Kidney tubule cell (primary cell): ENCODE results near the gene CRY2.

Experiments
- DNase-seq: peaks from one replicate; pipeline ENCODE4 v3.0.0-alpha.2; 2018; ENCODE audit warnings: low spot score

CRY2 gene

DNA sequence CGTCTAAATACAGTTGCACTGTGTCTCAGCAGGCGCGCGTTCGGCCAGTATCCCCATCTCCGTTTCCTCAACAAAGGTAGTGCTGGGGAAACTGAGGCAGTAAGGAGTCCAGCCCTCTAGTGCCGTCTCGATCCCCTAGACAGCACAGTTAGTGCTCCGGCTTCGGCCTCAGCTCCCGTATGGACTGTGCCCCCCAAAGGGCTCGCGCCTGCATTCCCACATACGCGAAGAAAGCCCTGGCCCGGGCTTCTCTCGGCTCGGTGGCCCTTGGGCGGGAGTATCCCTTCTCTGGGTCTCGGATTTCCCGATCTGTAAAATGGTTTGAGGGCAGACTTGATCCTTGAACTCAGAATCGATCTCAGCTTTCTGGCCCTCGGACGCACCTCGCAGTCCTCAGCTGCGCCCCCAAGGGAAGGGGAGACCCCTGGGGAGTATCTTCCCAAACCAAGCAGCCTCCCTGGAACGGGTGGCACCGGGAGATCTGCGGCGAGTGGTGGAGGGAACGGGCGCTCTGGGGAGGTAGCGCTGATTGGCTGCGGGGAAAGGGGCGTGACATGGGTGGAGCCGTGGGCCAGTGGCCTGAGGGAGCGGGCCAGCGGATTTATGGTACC is 71.2 kb downstream of the CRY2 start:
- peak; percentile 70 for DNase-seq

DNA sequence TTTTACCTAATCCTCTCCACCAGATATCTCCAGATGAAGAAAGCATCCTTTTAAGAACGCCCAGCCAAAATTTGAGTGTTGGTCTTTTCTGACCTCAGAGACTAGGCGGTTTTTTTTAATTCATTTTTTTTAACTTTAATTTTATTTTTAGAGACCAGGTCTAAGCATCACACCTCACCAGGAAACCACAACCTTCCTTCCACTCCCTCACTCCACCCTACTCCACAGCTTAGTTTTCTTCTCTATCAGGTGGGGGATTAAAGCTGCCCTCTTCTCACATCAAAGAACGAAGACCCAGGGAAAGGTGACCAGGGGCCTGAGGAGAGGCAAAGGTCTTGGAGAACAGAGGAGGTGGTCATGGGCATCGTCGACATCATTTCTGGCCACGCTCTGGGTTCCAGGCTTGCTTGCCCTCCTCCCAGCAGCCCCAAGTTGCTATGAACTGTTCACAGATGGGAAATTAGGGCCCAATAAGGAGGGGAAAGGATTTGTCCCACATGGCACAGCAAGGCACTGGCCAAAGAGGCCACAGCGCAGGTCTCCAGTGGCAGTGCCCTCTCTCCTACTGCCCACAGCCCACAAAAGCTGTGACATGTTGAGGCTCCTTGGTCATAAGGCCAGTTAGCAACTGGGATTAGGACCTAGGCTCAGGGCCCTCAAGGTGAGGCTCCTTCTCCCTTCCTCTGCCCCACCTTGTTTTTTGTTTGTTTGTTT is 71.8 kb downstream of the CRY2 start:
- DNase-seq = no peak

DNA sequence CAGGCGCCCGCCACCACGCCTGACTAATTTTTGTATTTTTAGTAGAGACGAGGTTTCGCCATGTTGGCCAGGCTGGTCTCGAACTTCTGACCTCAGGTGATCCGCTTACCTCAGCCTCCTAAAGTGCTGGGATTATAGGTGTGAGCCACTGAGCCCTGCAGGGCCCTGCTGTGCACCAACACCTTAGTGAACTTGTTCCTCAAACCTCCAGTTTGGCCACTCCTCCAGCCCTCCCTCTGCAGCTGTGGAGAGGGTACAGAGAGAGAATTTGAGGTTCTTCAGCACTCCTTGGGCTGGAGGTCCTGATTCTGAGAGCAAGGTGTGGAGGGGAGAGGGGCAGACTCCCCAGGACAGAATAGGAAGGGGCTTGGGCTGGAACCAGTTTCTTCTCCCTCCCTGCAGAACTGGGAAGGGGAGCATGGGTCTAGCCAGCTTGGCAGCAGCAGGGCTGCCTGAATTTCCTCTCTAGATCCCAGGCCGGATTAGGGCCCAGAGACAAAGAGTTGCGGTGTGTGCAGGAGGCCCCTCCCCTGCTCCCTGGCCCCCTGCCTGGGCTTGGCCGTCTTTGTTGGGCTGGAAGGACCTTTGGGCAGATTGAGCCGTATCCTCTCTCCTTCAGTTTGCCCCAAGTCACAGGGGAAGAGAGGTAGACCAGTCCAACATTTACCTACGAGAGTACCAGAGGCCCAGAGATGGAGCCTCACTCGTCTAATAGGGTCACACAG is 72.7 kb downstream of the CRY2 start:
- DNase-seq = no peak

DNA sequence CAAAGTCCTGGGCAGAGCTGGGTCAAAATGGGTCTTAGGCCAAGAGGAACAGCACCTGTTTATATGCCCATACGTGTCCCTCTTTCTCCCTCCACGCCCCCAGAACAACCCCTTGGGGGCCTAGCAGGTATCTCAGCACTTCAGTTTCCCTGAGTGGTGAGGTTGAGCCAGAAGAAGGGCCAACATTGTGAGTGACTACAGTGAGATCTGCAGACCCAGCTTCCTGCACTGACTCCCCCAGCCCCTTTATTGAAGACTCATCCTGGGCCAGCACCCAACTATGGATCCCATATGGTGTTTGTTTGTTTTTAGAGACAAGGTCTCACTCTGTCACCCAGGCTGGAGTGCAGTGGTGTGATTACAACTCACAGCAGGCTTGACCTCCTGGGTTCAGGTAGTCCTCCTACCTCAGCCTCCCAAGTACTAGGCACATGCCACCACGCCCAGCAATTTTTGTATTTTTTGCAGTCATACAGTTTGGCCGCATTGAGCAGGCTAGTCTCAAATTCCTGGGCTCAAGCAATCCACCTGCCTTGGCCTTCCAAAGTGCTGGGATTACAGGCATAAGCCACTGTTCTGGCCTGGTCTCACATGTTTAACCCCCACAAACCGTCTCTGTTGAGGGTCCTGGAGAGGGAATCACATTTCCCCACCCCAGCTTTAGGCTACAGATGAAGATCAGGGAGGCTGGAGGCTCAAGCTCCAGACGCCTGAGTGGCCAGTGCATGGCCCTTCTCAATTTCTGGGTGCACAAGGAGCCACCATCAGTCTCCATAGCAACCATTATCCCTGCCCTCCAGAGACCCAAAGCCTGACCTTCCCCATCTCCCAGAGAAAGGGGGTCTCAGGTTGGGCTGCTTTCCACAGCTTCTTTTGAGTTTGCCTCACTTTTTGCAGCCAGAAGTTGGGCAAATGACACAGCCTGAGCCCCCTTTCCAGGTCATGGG is 73.5 kb downstream of the CRY2 start:
- DNase-seq = no peak

DNA sequence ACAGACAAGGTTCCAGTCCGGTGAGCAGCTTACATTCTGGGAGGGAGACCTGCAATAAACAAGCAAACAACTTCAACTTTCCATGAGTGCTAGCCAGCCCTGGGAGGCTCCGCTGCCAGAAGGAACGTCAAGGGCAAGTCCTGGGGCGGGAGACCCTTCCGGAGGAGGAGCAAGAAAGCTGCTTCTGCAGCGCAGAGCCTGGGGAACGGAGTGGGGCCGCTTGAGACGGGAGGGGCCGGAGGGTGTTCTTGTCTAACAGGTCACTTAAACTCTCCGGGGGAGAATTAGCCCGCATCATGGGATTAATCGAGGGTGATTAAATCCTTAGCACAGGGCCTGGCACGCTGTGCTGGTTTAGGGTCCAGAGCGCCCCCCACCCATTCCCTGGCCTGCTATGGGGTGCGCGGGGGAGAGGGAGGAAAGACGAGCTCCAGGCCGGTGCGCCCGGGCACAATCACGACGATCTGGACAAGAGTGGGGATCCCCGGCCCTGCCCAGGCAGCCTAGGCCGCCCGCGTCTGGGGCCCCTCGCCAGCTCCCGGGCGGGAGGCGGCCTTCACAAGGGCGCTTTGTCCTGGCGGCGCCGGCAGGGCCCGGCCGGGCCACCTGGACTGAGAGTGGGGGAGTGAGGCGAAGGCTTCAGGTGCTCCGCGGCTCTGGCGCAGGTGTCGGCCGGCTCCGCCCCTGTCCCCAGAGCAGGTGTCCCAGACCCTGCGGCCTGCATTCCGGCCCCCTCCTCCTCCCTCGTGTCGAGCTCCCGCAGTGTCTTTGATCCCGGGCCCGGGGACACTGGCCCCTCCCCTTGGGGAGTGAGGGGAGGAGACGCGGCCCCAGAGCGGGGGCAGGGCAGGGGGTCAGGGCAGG is 74.5 kb downstream of the CRY2 start:
- peak; percentile 4 for DNase-seq

DNA sequence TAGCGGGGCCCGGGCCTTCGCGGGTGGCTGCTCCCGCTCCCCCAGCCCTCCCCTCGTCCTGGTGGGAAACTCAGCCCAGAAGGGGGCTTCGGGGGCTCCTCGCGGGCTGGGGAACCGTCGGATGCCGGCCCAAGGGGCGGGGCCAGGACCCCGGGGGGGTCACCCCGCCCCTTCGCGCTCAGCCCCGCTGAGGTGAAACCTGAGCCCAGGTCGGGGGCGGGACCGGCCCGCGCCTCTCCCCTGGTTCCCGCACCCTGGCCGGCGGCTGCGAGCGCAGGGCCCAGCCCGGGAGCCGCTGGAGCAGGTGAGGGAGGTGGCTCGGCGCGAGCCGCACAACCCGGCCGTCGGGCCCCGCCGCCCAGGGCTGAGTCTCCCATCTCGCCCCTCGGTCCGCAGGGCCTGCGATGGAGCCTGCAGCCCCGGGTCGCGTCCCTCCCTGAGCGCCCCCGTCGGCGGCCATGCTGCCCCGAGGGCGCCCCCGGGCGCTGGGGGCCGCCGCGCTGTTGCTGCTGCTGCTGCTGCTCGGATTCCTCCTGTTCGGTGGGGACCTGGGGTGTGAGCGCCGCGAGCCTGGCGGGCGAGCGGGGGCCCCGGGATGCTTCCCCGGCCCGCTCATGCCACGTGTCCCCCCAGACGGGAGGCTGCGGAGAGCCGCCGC is 75.3 kb downstream of the CRY2 start, which contains the start of gene LARGE2:
LARGE2 (plus strand) TSS at position 232 of the 658 bp plus-strand sequence; CDS start at position 459, 227 bp downstream.
- DNase-seq = no peak

DNA sequence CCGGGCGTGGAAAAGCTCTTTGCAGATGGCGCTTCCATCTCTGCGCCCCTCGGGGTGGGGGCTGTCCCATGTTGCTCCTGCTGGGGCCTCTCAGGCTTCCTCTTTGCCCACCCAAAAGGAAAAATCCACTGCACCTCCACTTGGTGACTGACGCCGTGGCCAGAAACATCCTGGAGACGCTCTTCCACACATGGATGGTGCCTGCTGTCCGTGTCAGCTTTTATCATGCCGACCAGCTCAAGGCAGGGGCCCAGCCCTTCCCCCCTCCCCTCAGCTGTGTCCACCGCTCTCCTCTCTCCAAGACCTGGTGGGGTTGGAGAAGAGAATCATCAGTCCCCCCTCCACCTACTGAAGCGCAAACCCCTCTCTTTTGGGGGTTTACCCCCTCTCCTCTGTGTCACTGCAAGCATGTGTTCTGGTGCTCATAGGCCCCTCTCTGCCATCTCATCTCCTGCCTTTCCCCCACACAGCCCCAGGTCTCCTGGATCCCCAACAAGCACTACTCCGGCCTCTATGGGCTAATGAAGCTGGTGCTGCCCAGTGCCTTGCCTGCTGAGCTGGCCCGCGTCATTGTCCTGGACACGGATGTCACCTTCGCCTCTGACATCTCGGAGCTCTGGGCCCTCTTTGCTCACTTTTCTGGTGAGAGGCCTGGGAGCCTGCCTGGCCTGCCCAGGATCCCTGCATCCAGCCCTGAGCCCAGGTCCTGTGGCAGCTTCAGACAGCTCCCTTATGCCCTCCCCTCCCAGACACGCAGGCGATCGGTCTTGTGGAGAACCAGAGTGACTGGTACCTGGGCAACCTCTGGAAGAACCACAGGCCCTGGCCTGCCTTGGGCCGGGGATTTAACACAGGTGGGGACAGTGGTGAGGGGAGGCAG is 77.0 kb downstream of the CRY2 start:
- DNase-seq = no peak

DNA sequence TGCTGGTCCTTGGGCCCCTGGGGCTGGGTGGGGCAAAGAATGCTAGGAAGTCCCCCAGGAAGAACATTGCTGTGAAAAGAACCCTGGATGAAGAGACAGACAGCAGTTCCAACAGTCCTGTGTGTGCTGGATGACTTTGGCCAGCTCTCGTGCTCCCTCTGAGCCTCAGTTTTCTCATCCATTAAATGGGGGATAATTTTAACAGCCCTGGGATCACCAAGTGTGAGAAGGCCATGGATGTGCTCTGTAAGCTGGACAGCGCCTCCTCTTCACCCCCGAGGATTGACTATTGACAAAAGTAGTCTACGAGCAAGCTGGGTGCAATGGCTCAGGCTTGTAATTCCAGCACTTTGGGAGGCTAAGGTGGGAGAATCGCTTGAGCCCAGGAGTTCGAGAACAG is 77.7 kb downstream of the CRY2 start:
- no peak for DNase-seq

DNA sequence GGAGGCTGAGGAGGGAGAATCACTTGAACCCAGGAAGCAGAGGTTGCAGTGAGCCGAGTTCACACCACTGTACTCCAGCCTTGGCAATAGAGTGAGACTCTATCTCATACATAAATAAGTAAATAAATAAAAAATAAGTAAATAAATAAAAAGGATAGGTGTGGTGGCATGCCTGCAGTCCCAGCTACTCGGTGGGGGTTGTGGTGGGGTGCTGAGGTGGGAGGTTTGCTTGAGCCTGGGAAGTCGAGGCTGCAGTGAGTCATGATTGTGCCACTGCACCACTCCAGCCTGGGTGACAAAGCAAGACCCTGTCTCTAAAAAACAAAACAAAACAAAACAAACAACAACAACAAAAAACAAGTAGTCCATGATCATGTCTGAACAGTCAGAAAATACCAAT is 78.3 kb downstream of the CRY2 start:
- no peak for DNase-seq

DNA sequence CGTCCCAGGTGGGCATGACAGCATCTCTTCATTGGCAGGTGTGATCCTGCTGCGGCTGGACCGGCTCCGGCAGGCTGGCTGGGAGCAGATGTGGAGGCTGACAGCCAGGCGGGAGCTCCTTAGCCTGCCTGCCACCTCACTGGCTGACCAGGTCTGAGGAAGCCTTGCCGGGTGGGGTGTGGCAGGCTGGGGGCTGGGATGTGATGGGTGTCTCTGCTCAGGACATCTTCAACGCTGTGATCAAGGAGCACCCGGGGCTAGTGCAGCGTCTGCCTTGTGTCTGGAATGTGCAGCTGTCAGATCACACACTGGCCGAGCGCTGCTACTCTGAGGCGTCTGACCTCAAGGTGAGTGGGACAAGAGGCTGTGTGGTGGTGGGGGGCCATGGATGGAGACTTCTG is 78.7 kb downstream of the CRY2 start:
- no peak for DNase-seq

DNA sequence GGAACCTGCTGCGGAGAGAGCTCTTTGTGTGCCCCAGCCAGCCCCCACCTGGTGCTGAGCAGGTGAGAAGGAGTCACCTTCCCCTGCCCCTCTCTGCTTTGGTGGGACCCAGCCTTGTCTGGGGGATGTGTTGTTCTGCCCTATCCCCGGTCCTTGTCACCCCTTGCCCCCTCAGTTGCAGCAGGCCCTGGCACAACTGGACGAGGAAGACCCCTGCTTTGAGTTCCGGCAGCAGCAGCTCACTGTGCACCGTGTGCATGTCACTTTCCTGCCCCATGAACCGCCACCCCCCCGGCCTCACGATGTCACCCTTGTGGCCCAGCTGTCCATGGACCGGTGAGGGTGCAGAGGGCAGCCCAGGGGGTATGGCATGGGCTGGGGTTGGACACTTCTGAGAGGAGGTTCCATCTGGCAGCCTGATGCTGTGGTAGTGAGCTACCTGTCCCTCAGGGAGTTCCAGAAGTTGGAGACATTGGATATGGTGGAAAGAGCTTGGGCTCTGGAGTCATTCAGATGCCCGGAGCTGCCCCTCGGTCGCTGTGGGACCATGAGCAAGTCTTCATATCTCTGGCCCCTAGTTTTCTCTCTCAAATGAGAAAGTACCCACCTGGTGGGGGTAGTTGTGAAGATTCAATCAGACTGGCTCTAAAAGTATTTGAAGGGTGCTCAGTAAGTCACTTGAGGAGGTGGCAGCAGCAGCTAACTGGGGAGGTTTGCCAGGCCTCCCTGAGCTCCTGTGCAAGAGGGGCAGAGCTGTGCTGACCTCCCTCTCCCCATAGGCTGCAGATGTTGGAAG is 79.5 kb downstream of the CRY2 start:
- no peak for DNase-seq

DNA sequence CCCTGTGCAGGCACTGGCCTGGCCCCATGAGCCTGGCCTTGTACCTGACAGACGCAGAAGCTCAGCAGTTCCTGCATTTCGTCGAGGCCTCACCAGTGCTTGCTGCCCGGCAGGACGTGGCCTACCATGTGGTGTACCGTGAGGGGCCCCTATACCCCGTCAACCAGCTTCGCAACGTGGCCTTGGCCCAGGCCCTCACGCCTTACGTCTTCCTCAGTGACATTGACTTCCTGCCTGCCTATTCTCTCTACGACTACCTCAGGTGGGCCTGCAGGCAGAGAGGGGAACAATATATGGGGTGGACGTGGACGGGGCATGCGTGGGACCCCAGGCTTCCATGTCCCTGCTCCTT is 80.0 kb downstream of the CRY2 start:
- DNase-seq = no peak

DNA sequence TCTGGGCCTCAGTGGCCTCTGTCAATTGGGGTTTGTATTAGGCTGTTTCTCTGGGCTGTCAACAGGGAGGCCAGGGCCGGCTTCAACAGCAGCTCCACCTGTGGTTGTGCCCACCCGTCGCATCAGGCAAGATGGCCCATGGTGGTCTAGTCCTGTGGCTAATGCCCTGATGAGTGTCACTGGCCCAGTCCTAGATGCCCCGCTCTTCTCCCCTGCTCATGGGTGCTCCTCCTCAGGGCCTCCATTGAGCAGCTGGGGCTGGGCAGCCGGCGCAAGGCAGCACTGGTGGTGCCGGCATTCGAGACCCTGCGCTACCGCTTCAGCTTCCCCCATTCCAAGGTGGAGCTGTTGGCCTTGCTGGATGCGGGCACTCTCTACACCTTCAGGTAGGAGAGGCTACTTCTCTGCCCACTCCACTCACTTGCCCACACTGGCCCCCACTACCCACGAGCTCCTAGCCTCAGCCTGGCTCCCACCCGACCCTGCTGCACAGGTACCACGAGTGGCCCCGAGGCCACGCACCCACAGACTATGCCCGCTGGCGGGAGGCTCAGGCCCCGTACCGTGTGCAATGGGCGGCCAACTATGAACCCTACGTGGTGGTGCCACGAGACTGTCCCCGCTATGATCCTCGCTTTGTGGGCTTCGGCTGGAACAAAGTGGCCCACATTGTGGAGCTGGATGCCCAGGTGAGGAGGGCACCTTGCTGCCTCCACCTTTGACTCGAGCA is 80.6 kb downstream of the CRY2 start:
- no peak for DNase-seq

DNA sequence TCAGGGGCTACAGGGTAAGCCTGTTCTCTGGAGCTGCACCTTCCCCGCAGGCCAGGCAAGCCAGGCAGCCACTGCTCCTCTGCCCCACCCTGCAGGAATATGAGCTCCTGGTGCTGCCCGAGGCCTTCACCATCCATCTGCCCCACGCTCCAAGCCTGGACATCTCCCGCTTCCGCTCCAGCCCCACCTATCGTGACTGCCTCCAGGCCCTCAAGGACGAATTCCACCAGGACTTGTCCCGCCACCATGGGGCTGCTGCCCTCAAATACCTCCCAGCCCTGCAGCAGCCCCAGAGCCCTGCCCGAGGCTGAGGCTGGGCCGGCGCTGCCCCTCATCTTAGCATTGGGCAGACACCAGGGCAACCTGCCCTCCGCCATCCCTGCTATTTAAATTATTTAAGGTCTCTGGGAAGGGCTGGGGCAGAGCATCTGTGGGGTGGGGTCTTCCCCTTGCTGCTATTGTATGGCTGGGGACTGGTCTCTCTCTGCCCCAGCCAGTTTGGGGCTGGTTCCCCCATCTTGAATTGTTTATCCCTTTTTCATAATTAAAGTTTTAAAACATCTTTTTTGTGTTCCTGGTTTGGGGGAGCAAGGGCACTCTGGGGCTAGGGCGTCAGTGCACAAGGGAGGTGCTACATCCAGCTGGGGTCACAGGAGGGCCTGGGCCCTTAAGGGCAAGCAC is 81.4 kb downstream of the CRY2 start:
- DNase-seq = no peak

DNA sequence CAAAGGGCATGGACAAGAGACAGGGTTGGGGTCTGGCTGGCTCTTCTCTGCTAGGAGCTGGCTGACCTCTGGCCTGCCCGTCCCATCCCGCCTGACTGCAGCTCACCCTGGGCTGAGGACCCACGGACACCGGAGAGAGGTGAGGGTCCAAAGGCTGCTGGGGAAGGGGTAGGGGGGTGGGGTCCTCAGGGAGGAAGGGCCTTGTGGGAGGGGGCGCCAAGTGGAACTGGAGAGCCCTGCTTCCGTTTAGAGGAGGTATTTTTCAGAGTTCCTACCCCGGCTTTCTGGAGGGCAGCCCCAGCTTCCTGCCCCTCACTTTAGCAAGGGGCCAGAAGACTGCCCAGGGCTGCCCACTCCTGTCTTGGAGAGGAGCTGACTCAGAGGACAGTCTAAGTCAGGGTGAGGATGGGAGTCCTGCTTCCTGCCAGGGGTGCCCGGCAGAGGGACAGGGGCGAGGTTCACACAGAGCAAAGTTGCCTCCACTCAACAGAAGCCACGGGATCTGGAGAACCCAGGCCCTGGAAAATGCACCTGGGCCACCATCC is 82.3 kb downstream of the CRY2 start:
- DNase-seq = peak; percentile 29

DNA sequence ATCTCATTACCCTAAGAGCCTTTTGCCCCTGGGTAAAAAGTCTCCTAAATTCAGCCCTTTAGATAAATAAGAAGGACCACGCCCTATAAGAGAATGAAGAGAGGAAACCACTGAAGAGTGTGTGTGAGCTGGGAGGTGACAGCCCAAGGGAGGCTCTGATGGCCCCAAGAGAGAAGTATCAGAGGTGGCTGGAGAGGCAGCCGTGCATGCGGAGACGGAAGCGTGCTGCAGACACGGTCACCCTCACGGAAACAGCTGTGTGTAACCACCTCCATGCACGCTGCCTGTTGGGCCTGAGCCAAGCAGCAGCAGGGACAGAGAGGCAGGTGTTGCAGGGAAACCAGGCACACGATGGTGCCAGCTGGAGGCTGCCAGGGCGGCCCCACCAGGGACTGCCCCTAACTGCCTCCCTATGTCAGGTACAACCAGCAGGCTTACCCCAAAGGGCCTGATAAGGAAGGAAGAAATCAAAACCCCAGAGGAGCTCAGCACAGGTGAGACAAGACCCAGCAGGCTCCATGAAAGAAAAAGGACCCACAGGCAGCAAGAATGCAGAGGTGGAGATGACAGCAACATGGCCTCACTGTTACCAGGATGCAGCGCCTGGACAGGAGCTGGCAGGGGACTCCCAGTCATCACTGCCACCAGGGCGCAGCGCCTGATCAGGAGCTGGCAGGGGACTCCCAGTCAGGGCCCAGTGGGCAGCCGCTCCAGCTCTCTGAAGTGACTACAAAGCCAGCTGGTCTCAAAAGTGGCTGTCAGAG is 82.9 kb downstream of the CRY2 start:
- peak; percentile 60 for DNase-seq
